ENCODE data around the gene XIRP1. TPM values are rescaled to one million over a fixed set of nuclear protein-coding genes. Genes with fewer than 3 reads are reported as not detected.

The XIRP1 gene
- total RNA-seq, 4 donors from 2014 or later, result 0.40 to 6.0 TPM; not detected in 2

DNA sequence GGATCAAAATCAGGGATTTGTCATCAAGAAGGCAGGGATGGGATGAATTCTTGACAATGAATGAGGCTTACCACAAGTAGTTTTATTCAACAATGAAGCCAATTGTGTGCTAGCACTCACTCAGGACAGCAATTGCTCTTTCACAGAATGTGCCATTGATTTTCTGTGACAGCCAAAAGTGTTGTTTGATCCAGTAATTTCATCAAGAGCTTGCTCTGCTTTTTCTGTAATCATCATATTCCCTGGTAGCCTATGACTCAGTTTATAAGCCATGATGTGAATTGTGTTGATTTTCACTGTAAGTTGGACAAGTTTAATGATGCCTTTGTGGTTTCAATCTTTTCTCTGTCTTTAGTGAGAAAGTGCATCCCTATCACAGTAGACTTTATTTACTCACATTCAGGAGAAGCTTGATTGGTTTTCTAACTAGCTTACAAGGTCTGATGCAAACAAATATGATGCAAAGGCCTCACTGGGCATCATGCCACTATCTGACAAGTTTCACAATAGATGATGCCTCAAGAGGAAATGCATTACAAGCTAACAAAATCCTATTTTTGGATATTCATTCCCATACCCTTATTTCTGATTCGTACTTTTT lies 25.4 kb downstream of the XIRP1 start:
- TF ChIP-seq, protein P1, sequence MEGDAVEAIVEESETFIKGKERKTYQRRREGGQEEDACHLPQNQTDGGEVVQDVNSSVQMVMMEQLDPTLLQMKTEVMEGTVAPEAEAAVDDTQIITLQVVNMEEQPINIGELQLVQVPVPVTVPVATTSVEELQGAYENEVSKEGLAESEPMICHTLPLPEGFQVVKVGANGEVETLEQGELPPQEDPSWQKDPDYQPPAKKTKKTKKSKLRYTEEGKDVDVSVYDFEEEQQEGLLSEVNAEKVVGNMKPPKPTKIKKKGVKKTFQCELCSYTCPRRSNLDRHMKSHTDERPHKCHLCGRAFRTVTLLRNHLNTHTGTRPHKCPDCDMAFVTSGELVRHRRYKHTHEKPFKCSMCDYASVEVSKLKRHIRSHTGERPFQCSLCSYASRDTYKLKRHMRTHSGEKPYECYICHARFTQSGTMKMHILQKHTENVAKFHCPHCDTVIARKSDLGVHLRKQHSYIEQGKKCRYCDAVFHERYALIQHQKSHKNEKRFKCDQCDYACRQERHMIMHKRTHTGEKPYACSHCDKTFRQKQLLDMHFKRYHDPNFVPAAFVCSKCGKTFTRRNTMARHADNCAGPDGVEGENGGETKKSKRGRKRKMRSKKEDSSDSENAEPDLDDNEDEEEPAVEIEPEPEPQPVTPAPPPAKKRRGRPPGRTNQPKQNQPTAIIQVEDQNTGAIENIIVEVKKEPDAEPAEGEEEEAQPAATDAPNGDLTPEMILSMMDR (IDR thresholded peaks at IDR 0.05), result no peak
- TF ChIP-seq EP300 (IDR thresholded peaks at IDR 0.05; ENCODE audit: low read depth), result no peak
- TF ChIP-seq POLR2A (IDR thresholded peaks at IDR 0.05), result no peak
- TF ChIP-seq POLR2AphosphoS5 (IDR thresholded peaks at IDR 0.05), result peak in 1 of 3 donors; percentile 21
- H3K36me3 ChIP-seq, result no peaks in the 10 kb centered on the region
- 68 to 79% methylated on average over 1 of the region's 1 CpG for WGBS, 2 donors (ENCODE audit: low coverage in 1 of 2)
- H3K27me3 ChIP-seq, result no peaks in the 10 kb centered on the region
- in situ Hi-C loops (cut with MboI; ENCODE audit: low pct_ligation_motif_present in 1 of 4, low pct_unique_long_range_greater_than_20kb in 1 of 4, low sequenced_read_pairs in 3 of 4) (no loop called here), intact Hi-C loops (cut with DNase I; ENCODE audit: low total_unique reads) (no loop called here)
- no peak for DNase-seq
- H3K27ac ChIP-seq, result peak overlapping the region in 1 of 4 donors; percentile 5
- no peak overlapping the region for H3K4me3 ChIP-seq
- H3K4me1 ChIP-seq, result no peaks in the 10 kb centered on the region
- H3K9me3 ChIP-seq, result no peaks in the 10 kb centered on the region

DNA sequence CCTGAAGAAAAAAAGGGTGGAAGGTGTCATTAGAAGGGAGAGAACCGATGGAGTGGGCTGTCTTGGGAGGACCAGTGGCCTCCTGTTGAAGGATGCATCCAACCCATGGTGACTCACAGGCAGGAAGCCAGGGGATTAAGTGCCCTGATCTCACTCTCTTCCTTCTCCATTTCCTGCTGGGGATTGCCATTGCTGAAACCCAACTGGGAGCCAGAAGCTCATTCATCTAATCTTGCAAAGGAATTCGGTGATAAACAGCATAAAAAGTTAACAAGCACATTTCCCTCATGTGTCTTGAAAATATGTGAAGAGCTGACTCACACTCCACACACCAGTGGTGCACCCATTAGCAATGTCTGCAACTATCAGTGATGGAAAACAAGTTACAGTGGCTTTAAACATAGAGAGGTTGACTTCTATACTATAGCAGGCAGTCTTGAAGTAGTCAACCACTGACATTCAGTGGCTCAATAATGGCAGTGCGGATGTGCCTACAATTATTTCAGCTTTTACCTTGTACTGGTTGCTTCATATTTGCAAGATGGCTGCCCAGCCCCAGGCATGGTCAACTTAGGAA lies 26.2 kb downstream of the XIRP1 start:
- Histone ChIP-seq H3K4me3 (no peak overlapping the region), H3K27ac (peak overlapping the region in 1 of 4 donors; percentile 5), H3K36me3 (no peaks in the 10 kb centered on the region), H3K27me3 (no peaks in the 10 kb centered on the region), H3K4me1 (no peaks in the 10 kb centered on the region), H3K9me3 (no peaks in the 10 kb centered on the region)
- TF ChIP-seq, protein P1 (IDR thresholded peaks at IDR 0.05), result no peak
- no peak for TF ChIP-seq EP300 (IDR thresholded peaks at IDR 0.05; ENCODE audit: low read depth)
- TF ChIP-seq POLR2AphosphoS5 (IDR thresholded peaks at IDR 0.05), result no peak
- WGBS, 2 donors (ENCODE audit: low coverage in 1 of 2), result 51 to 77% methylated on average over 3 of the region's 3 CpGs
- no peak for DNase-seq
- in situ Hi-C loops (cut with MboI; ENCODE audit: low pct_ligation_motif_present in 1 of 4, low pct_unique_long_range_greater_than_20kb in 1 of 4, low sequenced_read_pairs in 3 of 4) (no loop called here), intact Hi-C loops (cut with DNase I; ENCODE audit: low total_unique reads) (no loop called here)

DNA sequence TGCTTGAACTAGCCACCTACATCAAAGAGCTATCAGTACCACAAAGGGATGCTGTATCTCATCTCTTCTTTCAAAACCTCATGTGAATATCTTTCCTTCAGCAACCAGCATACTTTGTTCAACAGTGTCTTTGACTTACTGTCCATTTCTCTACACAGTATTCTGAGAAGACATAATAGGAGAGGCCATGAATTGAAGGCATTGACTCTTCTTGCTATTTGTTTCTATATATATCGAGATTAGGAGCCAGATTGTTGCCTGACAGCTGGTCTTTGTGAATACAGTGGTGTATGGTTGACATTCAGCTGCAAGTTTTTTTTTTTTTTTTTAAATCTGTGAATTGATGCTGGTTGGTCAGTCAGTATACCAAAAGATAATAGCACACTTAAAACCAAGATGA lies 26.9 kb downstream of the XIRP1 start:
- no peak overlapping the region for H3K27ac ChIP-seq

DNA sequence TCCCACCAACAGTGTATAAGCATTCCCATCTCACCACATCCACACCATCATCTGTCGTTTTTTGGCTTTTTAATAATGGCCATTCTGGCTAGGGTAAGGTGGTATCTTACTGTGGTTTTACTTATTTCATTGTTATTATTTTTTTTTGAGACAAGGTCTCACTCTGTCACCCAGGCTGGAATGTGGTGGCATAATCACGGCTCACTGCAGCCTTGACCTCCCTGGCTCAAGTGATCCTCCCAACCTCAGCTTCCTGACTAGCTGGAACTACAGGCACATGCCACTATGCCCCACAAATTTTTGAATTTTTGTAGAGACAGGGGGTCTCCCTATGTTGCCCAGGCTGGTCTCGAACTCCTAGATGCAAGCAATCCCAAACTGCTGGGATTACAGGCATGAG lies 28.0 kb downstream of the XIRP1 start:
- Histone ChIP-seq H3K4me3 (no peak overlapping the region), H3K36me3 (no peaks in the 10 kb centered on the region), H3K27ac (no peak overlapping the region), H3K4me1 (peaks cover 0 to 3% (median 0%) of the 10 kb centered on the region in 4 donors), H3K27me3 (no peaks in the 10 kb centered on the region), H3K9me3 (no peaks in the 10 kb centered on the region)
- TF ChIP-seq POLR2AphosphoS5 (IDR thresholded peaks at IDR 0.05) (no peak), EP300 (IDR thresholded peaks at IDR 0.05; ENCODE audit: low read depth) (no peak), POLR2A (IDR thresholded peaks at IDR 0.05) (no peak)
- TF ChIP-seq, protein P1 (IDR thresholded peaks at IDR 0.05), result no peak
- intact Hi-C loops (cut with DNase I; ENCODE audit: low total_unique reads), result no loop called here
- DNase-seq, result no peak
- WGBS, 2 donors (ENCODE audit: low coverage in 1 of 2), result 82 to 89% methylated on average over 3 of the region's 3 CpGs
- in situ Hi-C loops (cut with MboI; ENCODE audit: low pct_ligation_motif_present in 1 of 4, low pct_unique_long_range_greater_than_20kb in 1 of 4, low sequenced_read_pairs in 3 of 4), result no loop called here

More for the DNA sequence above, 26.9 kb downstream of the XIRP1 start:
- Histone ChIP-seq H3K4me1 (no peaks in the 10 kb centered on the region), H3K27me3 (no peaks in the 10 kb centered on the region), H3K36me3 (no peaks in the 10 kb centered on the region), H3K9me3 (no peaks in the 10 kb centered on the region), H3K4me3 (no peak overlapping the region)
- in situ Hi-C loops (cut with MboI; ENCODE audit: low pct_ligation_motif_present in 1 of 4, low pct_unique_long_range_greater_than_20kb in 1 of 4, low sequenced_read_pairs in 3 of 4) (no loop called here), intact Hi-C loops (cut with DNase I; ENCODE audit: low total_unique reads) (no loop called here)
- TF ChIP-seq POLR2A (IDR thresholded peaks at IDR 0.05), result no peak
- TF ChIP-seq EP300 (IDR thresholded peaks at IDR 0.05; ENCODE audit: low read depth), result no peak
- TF ChIP-seq, protein P1 (IDR thresholded peaks at IDR 0.05), result no peak
- no peak for DNase-seq
- 77 to 89% methylated on average over 1 of the region's 1 CpG for WGBS, 2 donors (ENCODE audit: low coverage in 1 of 2)
